Stimulated activated CD8-positive, alpha-beta memory T cell treated with anti-CD3 and anti-CD28 coated beads, Interleukin-2, amount 100 ng/mL, for 48 hours (primary cell): ENCODE results near the gene DLX5.

Experiments used
- DNase-seq, 2 donors: peaks; one replicate each; pipeline ENCODE4 v3.0.0-alpha.2; 2020; ENCODE audit warnings: low read depth in 2 of 2

The DLX5 gene

GRCh38 chr7:97005183-97006054, 19.2 kb downstream of the DLX5 start, which contains the start of gene DLX6:
DLX6 (plus strand) TSS chr7:97005553; CDS start chr7:97005978, 425 bp downstream.
- peak in 1 of 2 donors; percentile 38 for DNase-seq

- no peak for DNase-seq
Measured at GRCh38 chr7:97004247-97005182, 20.1 kb downstream of the DLX5 start.

GRCh38 chr7:97003262-97004246, 21.1 kb downstream of the DLX5 start:
- no peak for DNase-seq

GRCh38 chr7:97002555-97003261, 21.9 kb downstream of the DLX5 start:
- DNase-seq = no peak

- DNase-seq = no peak
Measured at GRCh38 chr7:97001656-97002554, 22.7 kb downstream of the DLX5 start.

- no peak for DNase-seq
Measured at GRCh38 chr7:97001221-97001620, 23.4 kb downstream of the DLX5 start.

- no peak for DNase-seq
Measured at GRCh38 chr7:96998744-96999143, 25.9 kb downstream of the DLX5 start.

- DNase-seq = no peak
Measured at GRCh38 chr7:96998333-96998732, 26.3 kb downstream of the DLX5 start.

- DNase-seq = no peak
Measured at GRCh38 chr7:96997512-96998032, 27.1 kb downstream of the DLX5 start.

- DNase-seq = no peak
Measured at GRCh38 chr7:96996958-96997511, 27.6 kb downstream of the DLX5 start.

- no peak for DNase-seq
Measured at GRCh38 chr7:96996111-96996957, 28.3 kb downstream of the DLX5 start.

- DNase-seq = no peak
Measured at GRCh38 chr7:96995406-96996110, 29.1 kb downstream of the DLX5 start.

GRCh38 chr7:96993980-96994379, 30.7 kb downstream of the DLX5 start:
- DNase-seq = no peak

- DNase-seq = no peak
Measured at GRCh38 chr7:96993094-96993865, 31.4 kb downstream of the DLX5 start.

- DNase-seq = no peak
Measured at GRCh38 chr7:96992192-96993005, 32.2 kb downstream of the DLX5 start.
